Activated CD8-positive, alpha-beta T cell treated with anti-CD3 and anti-CD28 coated beads for 36 hours (primary cell): ENCODE measurements around the gene EPHB3. TPM values are rescaled to one million over a fixed set of nuclear protein-coding genes. Genes with fewer than 3 reads are reported as not detected.

ENCODE experiments used
- ATAC-seq: fragments of 200-7000 bp; cut with Tn5 transposase; one replicate; pipeline ENCODE4 v1.10.0; 2021; ENCODE audit warnings: mild to moderate bottlenecking, moderate library complexity
- CTCF ChIA-PET: fragments of 350-600 bp; sonication (Branson Sonifier 250); formaldehyde crosslinking; loops from one replicate; lab custom pipeline; 2021; ENCODE audit warnings: antibody characterized with exemption; lab: Charles Lee
- POLR2A ChIA-PET: fragments of 350-600 bp; sonication (Branson Sonifier 250); formaldehyde crosslinking; loops from one replicate; lab custom pipeline; 2021; ENCODE audit warnings: antibody characterized with exemption; lab: Charles Lee
- DNase-seq: peaks from one replicate; pipeline ENCODE4 v3.0.0-alpha.2; 2020
- H3K27ac Mint-ChIP-seq: one replicate; pipeline ENCODE4 v1.8.0; 2021; ENCODE audit warnings: mild to moderate bottlenecking, mixed read lengths
- H3K27me3 Mint-ChIP-seq: one replicate; pipeline ENCODE4 v1.8.0; 2021; ENCODE audit warnings: mixed read lengths
- H3K36me3 Mint-ChIP-seq: one replicate; pipeline ENCODE4 v1.8.0; 2021; ENCODE audit warnings: low read depth, mixed read lengths
- H3K4me1 Mint-ChIP-seq: one replicate; pipeline ENCODE4 v1.8.0; 2021; ENCODE audit warnings: low read depth, mixed read lengths
- H3K4me3 Mint-ChIP-seq: one replicate; pipeline ENCODE4 v1.8.0; 2021; ENCODE audit warnings: mild to moderate bottlenecking, moderate library complexity, mixed read lengths
- H3K9me3 Mint-ChIP-seq: one replicate; pipeline ENCODE4 v1.8.0; 2021; ENCODE audit warnings: mixed read lengths
- CTCF ChIP-seq: fragments of 200-600 bp; IDR thresholded peaks from one replicate; pipeline ENCODE4 v1.8.0; 2022; ENCODE audit warnings: antibody characterized with exemption, mild to moderate bottlenecking
- intact Hi-C: fragments of 100-400 bp; cut with micrococcal nuclease; formaldehyde crosslinking; loops from one replicate; pipeline ENCODE4 v1.10.0; 2022
- total RNA-seq, 2 experiments: library from RNA; stranded (reverse); gene quantifications; one replicate each; pipeline ENCODE4 v1.2.3, GENCODE V29; 2021

EPHB3 gene
- total RNA-seq, 2 experiments from 2014 or later = 0.07 TPM; not detected in 1

- peaks cover 4% of the 10 kb centered on the region for H3K4me1 Mint-ChIP-seq
- POLR2A ChIA-PET = no interaction called here
- no peaks in the 10 kb centered on the region for H3K36me3 Mint-ChIP-seq
- CTCF ChIA-PET = no interaction called here
- ATAC-seq (no peak), DNase-seq (no peak)
- H3K4me3 Mint-ChIP-seq = no peak overlapping the region
- no peak for TF ChIP-seq CTCF
- intact Hi-C loops = no loop called here
- no peak overlapping the region for H3K27ac Mint-ChIP-seq
- H3K27me3 Mint-ChIP-seq = peaks cover 27% of the 10 kb centered on the region
- H3K9me3 Mint-ChIP-seq = no peaks in the 10 kb centered on the region
These were observed 22.9 kb downstream of the EPHB3 start for GRCh38 chr3:184584464-184584891.

DNA sequence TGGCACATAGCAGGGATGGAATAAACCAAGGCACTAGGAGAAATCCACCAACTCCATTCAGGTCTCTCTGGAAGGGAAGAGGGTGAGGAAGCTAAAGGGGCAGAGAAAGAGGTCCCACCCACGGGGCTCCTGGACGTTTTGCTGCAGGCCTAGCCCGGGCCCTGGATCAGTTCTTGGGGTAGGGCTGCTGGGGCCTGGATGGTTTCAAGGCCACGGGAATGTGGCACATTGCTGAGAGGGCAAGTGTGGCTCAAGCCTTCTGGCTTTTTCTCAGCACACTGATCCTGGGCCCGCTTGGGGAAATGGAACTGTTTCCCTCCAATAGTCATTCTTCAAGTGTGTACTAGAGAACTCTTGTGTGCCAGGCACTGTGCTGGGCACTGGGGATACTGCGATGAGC is 24.0 kb downstream of the EPHB3 start:
- no peak for ATAC-seq

GRCh38 chr3:184586851-184587250 is 25.3 kb downstream of the EPHB3 start:
- CTCF ChIA-PET = interaction anchor here (1.3 kb wide), 1 partner anchor 26 kb away, joined by 4 read pairs; no protein-coding TSS in a partner anchor
- intact Hi-C loops = no loop called here
- DNase-seq (no peak), ATAC-seq (no peak)
- POLR2A ChIA-PET = no interaction called here
- no peak for TF ChIP-seq CTCF
- H3K36me3 Mint-ChIP-seq = no peaks in the 10 kb centered on the region
- peaks cover 20% of the 10 kb centered on the region for H3K27me3 Mint-ChIP-seq
- H3K27ac Mint-ChIP-seq = no peak overlapping the region
- H3K4me1 Mint-ChIP-seq = peaks cover 4% of the 10 kb centered on the region
- H3K9me3 Mint-ChIP-seq = no peaks in the 10 kb centered on the region
- H3K4me3 Mint-ChIP-seq = no peak overlapping the region

More for the DNA sequence above, 24.0 kb downstream of the EPHB3 start:
- Mint-ChIP-seq H3K9me3 (no peaks in the 10 kb centered on the region), H3K4me1 (peaks cover 4% of the 10 kb centered on the region), H3K36me3 (no peaks in the 10 kb centered on the region), H3K27me3 (peaks cover 25% of the 10 kb centered on the region), H3K27ac (no peak overlapping the region), H3K4me3 (no peak overlapping the region)
- intact Hi-C loops = no loop called here
- TF ChIP-seq CTCF = no peak
- ChIA-PET CTCF (interaction anchor here (0.6 to 1.3 kb wide), 2 partner anchors 25 kb away, joined by 3 to 4 read pairs; no protein-coding TSS in a partner anchor), POLR2A (no interaction called here)
- no peak for DNase-seq

DNA sequence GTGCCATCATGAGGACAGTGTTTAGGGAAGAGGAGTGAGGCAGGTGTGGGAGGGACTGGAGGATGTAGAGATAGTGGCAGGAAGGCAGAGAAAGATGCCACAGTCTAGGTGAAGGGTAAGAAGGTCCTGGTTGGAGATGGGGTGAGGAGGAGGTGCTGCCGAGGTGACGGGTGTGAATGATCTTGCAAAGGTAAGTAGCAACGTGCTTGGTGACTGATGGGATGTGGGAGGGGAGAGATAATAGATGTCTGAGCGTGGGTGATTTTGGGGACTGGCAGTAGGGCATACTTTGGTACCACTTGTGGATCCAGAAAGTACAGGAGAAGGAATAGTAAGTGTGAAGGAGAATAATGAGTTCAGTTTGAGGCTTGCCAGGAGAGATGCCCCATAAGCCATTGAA is 27.2 kb downstream of the EPHB3 start:
- peaks cover 8% of the 10 kb centered on the region for H3K27me3 Mint-ChIP-seq
- H3K4me3 Mint-ChIP-seq = no peak overlapping the region
- intact Hi-C loops = no loop called here
- no peaks in the 10 kb centered on the region for H3K9me3 Mint-ChIP-seq
- CTCF ChIA-PET = no interaction called here
- no peak for DNase-seq
- no peak overlapping the region for H3K27ac Mint-ChIP-seq
- no peaks in the 10 kb centered on the region for H3K36me3 Mint-ChIP-seq
- ATAC-seq = no peak
- H3K4me1 Mint-ChIP-seq = no peaks in the 10 kb centered on the region
- POLR2A ChIA-PET = no interaction called here
- no peak for TF ChIP-seq CTCF

- intact Hi-C loops = no loop called here
- H3K27me3 Mint-ChIP-seq = peaks cover 1% of the 10 kb centered on the region
- H3K9me3 Mint-ChIP-seq = no peaks in the 10 kb centered on the region
- CTCF ChIA-PET = interaction anchor here (1.2 to 1.4 kb wide), 2 partner anchors 12 to 30 kb away, joined by 3 read pairs; partner anchors contain the start of gene EPHB3
- H3K36me3 Mint-ChIP-seq = no peaks in the 10 kb centered on the region
- POLR2A ChIA-PET = no interaction called here
- H3K27ac Mint-ChIP-seq = no peak overlapping the region
- H3K4me3 Mint-ChIP-seq = no peak overlapping the region
- TF ChIP-seq CTCF = no peak
- H3K4me1 Mint-ChIP-seq = no peaks in the 10 kb centered on the region
- ATAC-seq = no peak
- no peak for DNase-seq
These were observed 29.2 kb downstream of the EPHB3 start for GRCh38 chr3:184590795-184591194.
